Renal cortical epithelial cell (primary cell): ENCODE results near the gene IL15. TPM values are rescaled to one million over a fixed set of nuclear protein-coding genes. Genes with fewer than 3 reads are reported as not detected.
"Not testable (repeated sequence)": the region's sequence is repeated elsewhere in the genome, so short reads cannot be mapped to it uniquely, and the experiment has no call there.

Experiments used
- DNase-seq: peaks from one replicate; pipeline ENCODE4 v3.0.0-alpha.2; 2011; ENCODE audit warnings: low read depth
- total RNA-seq: library from RNA; depleted of rRNA; stranded (reverse); fragments of >200 nt; gene quantifications from 2 replicates; pipeline ENCODE4 v1.2.3, GENCODE V29; 2014

IL15 gene
- total RNA-seq, 1 donor from 2014 or later = 9.0 TPM

- DNase-seq = no peak
Observed at GRCh38 chr4:141646969-141647368, 10.6 kb downstream of the IL15 start.

DNA sequence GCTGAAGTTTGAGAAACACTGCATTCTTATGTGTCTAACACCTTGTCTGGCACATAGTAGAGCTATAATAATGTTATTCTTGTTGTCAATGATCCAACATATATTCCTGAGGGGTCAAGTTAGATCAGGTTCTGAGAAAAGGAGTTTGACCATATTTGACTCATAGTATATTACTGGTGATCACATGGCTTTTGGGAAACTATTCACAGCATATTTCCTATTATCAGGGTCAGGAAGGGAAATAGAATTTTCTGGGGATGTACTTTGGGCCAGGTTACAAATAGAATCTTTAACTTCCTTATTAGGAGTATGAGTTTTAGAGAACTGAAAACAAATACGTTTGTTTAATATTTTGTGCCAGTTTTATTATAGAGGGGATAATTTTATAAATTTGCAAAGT, 11.6 kb downstream of the IL15 start:
- DNase-seq = no peak

- peak; percentile 47 for DNase-seq
Observed at GRCh38 chr4:141652161-141652778, 15.9 kb downstream of the IL15 start.

- peak; percentile 31 for DNase-seq
Observed at GRCh38 chr4:141654098-141654497, 17.7 kb downstream of the IL15 start.

GRCh38 chr4:141656031-141656430, 19.6 kb downstream of the IL15 start:
- no peak for DNase-seq

- no peak for DNase-seq
Observed at GRCh38 chr4:141657550-141658250, 21.3 kb downstream of the IL15 start.

DNA sequence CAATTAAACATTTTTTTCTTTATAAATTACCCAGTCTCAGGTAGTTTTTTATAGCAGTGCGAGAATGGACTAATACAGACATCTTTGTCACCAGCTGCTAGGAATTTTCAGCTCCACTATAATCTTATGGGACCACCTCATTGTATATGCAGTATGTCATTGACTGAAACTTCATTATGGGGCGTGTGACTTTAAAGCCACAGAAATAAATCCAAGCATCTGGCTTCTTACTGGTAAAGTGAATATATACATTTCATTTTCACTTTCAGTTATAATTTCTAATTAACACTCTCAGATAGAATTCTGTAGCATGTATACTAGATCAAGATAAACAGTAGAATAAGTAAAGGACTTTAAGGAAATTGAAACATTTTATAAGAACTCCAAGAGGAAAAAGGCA, 21.9 kb downstream of the IL15 start:
- no peak for DNase-seq

- no peak for DNase-seq
Observed at GRCh38 chr4:141659539-141659938, 23.2 kb downstream of the IL15 start.

DNA sequence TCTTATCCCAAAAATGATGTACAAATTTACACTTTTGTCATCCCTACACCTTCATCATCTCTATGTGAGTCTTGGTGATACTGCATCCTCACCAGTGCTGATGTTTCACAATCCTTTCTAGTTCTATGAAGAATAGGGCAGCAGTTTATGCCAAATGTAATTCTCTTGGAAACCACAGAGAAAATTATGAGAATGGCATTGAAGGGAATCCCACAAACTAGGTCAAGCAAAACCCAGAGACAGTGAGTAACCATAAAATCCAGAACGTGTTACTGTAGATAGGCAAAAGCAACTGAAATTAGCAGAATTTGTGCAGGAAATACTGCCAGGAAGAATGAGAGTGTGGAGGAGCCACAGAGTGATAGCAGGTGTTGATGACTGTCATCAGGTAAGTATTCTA, 24.5 kb downstream of the IL15 start:
- DNase-seq = peak; percentile 55

DNA sequence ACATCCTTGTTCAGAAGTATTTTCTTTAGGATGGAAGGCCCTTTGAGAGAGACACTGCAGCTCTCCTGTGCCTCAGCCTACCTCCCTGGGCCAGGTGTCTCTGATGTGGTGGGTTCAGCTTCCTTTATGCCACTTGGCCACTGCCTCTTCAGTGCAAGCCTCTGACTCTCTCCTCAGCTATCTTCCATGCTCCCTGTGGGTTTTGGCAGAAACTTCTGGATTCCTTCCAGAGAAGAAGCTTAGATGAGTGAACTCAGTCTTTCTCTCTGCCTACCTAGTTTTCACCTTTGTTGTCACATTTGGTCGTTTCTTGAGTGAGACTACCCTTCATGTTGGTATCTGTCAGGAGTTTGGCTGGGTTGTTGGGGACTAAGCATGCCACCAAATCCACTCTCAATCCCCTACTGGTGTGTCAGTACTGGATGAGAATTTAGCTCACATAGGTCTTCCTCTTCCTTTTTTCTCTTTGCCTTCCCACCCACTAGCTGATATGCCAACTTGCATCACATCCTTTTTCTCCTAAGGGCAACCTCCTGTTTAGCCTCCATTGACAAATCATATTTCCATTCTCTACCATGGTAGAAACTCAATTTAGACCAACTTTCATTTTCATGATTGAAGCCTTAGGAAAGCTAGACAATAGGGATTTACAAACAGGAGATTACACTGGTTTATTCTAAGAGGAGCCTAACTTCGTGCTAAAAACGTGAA, 32.0 kb downstream of the IL15 start:
- DNase-seq = no peak

GRCh38 chr4:141669501-141669900, 33.1 kb downstream of the IL15 start:
- no peak for DNase-seq

GRCh38 chr4:141675384-141675783, 39.0 kb downstream of the IL15 start:
- no peak for DNase-seq

- DNase-seq = no peak
Observed at GRCh38 chr4:141676087-141676670, 39.8 kb downstream of the IL15 start.

DNA sequence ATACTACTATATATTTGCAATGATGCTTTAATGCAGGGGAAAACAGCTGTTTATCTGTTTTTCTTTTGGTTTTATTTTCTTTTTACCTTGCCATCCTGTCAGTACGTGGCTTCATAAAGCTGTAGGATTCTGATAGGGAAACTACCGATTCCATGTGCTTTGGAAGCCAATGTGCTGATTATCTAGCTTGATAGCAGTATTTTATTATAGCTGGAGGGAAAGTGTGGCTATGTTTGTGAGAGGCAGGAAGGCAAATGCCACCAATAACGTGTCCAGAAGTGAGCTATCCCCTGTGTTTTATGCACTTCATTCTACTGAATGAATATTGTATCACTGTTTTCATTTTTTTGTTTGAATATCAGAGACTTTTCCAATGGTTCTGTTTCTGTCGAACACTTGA, 43.7 kb downstream of the IL15 start:
- DNase-seq = no peak

DNA sequence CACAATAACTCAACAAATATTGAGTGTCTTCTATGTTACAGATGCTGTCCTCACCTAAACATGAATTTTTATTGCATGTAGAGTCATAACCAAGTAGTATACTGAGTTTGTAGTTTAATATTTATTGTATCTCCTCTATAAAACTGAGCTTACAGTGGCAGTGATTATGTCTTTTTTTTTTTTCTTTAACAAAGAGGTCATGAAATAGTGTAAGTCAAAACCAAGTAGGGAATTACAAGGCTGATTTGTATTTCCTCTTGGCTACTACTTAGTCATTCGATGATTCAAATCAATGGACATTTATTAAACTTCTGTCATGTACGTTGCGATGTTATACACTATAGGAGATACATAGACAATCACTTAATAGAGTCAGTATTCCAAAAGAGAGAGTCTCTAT, 48.4 kb downstream of the IL15 start:
- DNase-seq = peak; percentile 54

- DNase-seq = peak; percentile 72
Observed at GRCh38 chr4:141686146-141686775, 49.9 kb downstream of the IL15 start.

GRCh38 chr4:141686879-141687278, 50.5 kb downstream of the IL15 start:
- DNase-seq = peak; percentile 56

GRCh38 chr4:141689726-141690296, 53.4 kb downstream of the IL15 start:
- not testable (repeated sequence) for DNase-seq

DNA sequence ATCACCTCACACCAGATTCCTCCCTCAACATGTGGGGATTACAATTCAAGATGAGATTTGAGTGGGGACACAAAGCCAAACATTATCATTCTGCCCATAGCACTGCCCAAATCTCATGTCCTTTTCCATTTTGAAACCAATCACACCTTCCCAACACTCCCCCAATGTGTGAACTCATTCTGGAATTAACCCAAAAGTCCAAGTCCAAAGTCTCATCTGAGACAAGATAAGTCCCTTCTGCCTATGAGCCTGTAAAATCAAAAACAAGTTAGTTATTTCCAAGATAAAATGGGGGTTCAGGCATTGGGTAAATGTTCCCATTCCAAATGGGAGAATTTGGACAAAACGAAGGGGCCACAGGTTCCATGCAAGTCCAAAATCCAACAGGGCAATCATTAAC, 54.9 kb downstream of the IL15 start:
- DNase-seq = not testable (repeated sequence)

GRCh38 chr4:141692081-141692480, 55.7 kb downstream of the IL15 start:
- DNase-seq = no peak

GRCh38 chr4:141697116-141697515, 60.7 kb downstream of the IL15 start:
- no peak for DNase-seq
